NCI-H748 (cell line): ENCODE measurements around the gene PNP.
"Not testable (repeated sequence)": the region's sequence is repeated elsewhere in the genome, so short reads cannot be mapped to it uniquely, and the experiment has no call there.

ENCODE experiments used
- DNase-seq: peaks from one replicate; lab custom pipeline; 2025; ENCODE audit not compliant: unreplicated experiment; lab: John Stamatoyannopoulos, UW

PNP gene

GRCh38 chr14:20489093-20489994 lies 20.1 kb downstream of the PNP start:
- no peak for DNase-seq

- no peak for DNase-seq
Observed at GRCh38 chr14:20490563-20490962, 21.4 kb downstream of the PNP start.

- DNase-seq, result no peak
Observed at GRCh38 chr14:20492486-20492885, 23.3 kb downstream of the PNP start.

- no peak for DNase-seq
Observed at GRCh38 chr14:20493634-20494033, 24.4 kb downstream of the PNP start.

- DNase-seq, result no peak
Observed at GRCh38 chr14:20494935-20495766, 25.9 kb downstream of the PNP start.

- DNase-seq, result no peak
Observed at GRCh38 chr14:20498622-20499021, 29.4 kb downstream of the PNP start.

- no peak for DNase-seq
Observed at GRCh38 chr14:20499108-20499507, 29.9 kb downstream of the PNP start.

- no peak for DNase-seq
Observed at GRCh38 chr14:20499881-20500280, 30.7 kb downstream of the PNP start.

GRCh38 chr14:20501346-20501745 lies 32.1 kb downstream of the PNP start:
- DNase-seq, result no peak

GRCh38 chr14:20503898-20504297 lies 34.7 kb downstream of the PNP start:
- no peak for DNase-seq

GRCh38 chr14:20506276-20506675 lies 37.1 kb downstream of the PNP start:
- DNase-seq, result not testable (repeated sequence)

GRCh38 chr14:20506752-20507151 lies 37.5 kb downstream of the PNP start:
- DNase-seq, result not testable (repeated sequence)

GRCh38 chr14:20507537-20507936 lies 38.3 kb downstream of the PNP start:
- DNase-seq, result not testable (repeated sequence)

GRCh38 chr14:20508367-20508766 lies 39.2 kb downstream of the PNP start:
- DNase-seq, result no peak

- DNase-seq, result no peak
Observed at GRCh38 chr14:20512177-20512905, 43.1 kb downstream of the PNP start.

GRCh38 chr14:20515846-20516245 lies 46.6 kb downstream of the PNP start:
- DNase-seq, result no peak

- no peak for DNase-seq
Observed at GRCh38 chr14:20516921-20517320, 47.7 kb downstream of the PNP start.

GRCh38 chr14:20522332-20522731 lies 53.1 kb downstream of the PNP start:
- no peak for DNase-seq

GRCh38 chr14:20524027-20524426 lies 54.8 kb downstream of the PNP start:
- no peak for DNase-seq
